ENCODE results near the gene SLC6A2. TPM values are rescaled to one million over a fixed set of nuclear protein-coding genes. Genes with fewer than 3 reads are reported as not detected.

The SLC6A2 gene
- not detected in 2 replicates for total RNA-seq (2014; rRNA removed; shearing (Covaris generic))

GRCh38 chr16:55655897-55656681, at the start of gene SLC6A2:
Gene SLC6A2, plus strand, starts transcription at chr16:55655988. Its CDS starts 707 bp downstream, at chr16:55656695.

Other genes with a start within 250 kb of the SLC6A2 start
- gene MMP2, start 176.8 kb upstream of the SLC6A2 start, total RNA-seq (2014; rRNA removed; shearing (Covaris generic)) = 128 and 159 TPM in 2 replicates
- gene LPCAT2, start 146.9 kb upstream of the SLC6A2 start, total RNA-seq (2014; rRNA removed; shearing (Covaris generic)) = 33.8 and 39.1 TPM in 2 replicates
- gene CAPNS2, start 89.3 kb upstream of the SLC6A2 start, total RNA-seq (2014; rRNA removed; shearing (Covaris generic)) = 1.2 and 2.7 TPM in 2 replicates
- not detected in 2 replicates for gene CES1, start 177.1 kb downstream of the SLC6A2 start, total RNA-seq (2014; rRNA removed; shearing (Covaris generic))
- not detected in 2 replicates for gene CES5A, start 219.4 kb downstream of the SLC6A2 start, total RNA-seq (2014; rRNA removed; shearing (Covaris generic))